ENCODE results near the gene STARD5. TPM values are rescaled to one million over a fixed set of nuclear protein-coding genes. Genes with fewer than 3 reads are reported as not detected.

Gene STARD5
- total and polyA plus RNA-seq, 9 of the 15 experiments (the other 6 are each of a cell fraction or from before 2014, with no cell fraction given), result 1.7 to 5.7 (median 2.2) TPM

DNA sequence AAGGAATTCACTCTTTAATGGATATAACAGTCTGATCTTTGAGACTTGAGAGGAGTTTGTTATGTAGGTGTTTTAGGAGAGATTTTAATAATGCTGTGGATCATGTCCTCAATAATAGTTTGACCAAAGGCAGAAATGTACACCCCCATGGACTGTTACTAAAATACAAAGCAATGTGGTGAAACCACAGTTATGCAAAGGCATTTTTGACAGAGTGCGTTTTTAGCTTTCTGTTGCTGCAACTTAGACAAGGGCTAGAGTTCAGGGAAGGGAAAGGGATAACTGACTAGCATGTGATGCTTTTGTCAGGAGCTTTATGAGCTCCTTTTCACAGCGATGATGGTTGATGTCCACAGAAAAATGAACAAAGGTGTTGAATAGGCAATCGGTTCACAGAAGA lies 3.6 kb upstream of the STARD5 start (continued):
- TF ChIP-seq, protein P1, sequence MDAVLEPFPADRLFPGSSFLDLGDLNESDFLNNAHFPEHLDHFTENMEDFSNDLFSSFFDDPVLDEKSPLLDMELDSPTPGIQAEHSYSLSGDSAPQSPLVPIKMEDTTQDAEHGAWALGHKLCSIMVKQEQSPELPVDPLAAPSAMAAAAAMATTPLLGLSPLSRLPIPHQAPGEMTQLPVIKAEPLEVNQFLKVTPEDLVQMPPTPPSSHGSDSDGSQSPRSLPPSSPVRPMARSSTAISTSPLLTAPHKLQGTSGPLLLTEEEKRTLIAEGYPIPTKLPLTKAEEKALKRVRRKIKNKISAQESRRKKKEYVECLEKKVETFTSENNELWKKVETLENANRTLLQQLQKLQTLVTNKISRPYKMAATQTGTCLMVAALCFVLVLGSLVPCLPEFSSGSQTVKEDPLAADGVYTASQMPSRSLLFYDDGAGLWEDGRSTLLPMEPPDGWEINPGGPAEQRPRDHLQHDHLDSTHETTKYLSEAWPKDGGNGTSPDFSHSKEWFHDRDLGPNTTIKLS (IDR thresholded peaks at IDR 0.05; ENCODE audit: borderline replicate concordance, low read depth), result no peak
- TF ChIP-seq SMC3 (conservative IDR thresholded peaks at IDR 0.05; ENCODE audit: insufficient read depth, low read depth, low read length) (no peak), PHB (CRISPR knock-in tag; IDR thresholded peaks at IDR 0.05) (no peak)
- TF ChIP-seq, protein P2, sequence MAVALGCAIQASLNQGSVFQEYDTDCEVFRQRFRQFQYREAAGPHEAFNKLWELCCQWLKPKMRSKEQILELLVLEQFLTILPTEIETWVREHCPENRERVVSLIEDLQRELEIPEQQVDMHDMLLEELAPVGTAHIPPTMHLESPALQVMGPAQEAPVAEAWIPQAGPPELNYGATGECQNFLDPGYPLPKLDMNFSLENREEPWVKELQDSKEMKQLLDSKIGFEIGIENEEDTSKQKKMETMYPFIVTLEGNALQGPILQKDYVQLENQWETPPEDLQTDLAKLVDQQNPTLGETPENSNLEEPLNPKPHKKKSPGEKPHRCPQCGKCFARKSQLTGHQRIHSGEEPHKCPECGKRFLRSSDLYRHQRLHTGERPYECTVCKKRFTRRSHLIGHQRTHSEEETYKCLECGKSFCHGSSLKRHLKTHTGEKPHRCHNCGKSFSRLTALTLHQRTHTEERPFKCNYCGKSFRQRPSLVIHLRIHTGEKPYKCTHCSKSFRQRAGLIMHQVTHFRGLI (CRISPR knock-in tag; IDR thresholded peaks at IDR 0.05), result no peak
- TF ChIP-seq, protein P3, sequence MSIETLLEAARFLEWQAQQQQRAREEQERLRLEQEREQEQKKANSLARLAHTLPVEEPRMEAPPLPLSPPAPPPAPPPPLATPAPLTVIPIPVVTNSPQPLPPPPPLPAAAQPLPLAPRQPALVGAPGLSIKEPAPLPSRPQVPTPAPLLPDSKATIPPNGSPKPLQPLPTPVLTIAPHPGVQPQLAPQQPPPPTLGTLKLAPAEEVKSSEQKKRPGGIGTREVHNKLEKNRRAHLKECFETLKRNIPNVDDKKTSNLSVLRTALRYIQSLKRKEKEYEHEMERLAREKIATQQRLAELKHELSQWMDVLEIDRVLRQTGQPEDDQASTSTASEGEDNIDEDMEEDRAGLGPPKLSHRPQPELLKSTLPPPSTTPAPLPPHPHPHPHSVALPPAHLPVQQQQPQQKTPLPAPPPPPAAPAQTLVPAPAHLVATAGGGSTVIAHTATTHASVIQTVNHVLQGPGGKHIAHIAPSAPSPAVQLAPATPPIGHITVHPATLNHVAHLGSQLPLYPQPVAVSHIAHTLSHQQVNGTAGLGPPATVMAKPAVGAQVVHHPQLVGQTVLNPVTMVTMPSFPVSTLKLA (conservative IDR thresholded peaks at IDR 0.05), result no peak
